ENCODE data around the gene EFCAB9.

The EFCAB9 gene

DNA sequence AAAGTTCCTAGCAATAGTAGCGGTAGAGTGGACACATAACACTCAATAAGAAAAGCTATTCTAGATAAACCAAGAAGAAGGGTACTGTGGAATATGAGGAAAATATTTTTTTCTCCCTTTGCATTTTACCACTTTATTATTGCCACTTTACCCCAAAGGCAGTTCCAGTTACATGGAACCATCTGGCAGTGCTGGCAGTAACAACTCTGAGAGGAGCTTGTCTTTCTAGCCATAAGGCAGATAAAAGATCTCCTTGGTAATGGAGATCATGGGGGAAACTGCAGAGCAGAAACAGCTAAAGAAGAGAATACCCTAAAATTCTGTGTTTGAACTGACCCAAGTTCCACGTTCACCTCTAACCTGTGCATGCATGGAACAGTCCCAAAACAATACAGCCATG lies 51.1 kb downstream of the EFCAB9 start:
- no peak for DNase-seq

DNA sequence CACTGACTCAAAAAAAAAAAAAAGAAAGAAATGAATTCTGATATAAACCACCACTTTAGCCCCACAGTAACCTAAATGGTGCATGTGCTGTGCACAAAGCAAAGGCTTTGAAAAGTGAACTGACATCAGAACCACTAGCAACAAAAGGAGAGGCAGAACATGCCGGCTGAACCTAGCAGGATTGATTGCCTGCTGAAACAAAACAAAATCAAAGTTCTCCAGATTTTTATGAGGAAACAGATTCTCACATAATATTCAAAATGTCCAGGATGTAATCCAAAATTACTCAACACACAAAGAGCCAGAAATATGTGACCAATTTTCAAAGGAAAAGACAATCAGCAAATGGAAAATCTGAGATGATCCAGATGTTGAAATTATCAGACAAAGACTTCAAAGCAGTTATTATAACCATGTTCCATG lies 51.7 kb downstream of the EFCAB9 start:
- no peak for DNase-seq

DNA sequence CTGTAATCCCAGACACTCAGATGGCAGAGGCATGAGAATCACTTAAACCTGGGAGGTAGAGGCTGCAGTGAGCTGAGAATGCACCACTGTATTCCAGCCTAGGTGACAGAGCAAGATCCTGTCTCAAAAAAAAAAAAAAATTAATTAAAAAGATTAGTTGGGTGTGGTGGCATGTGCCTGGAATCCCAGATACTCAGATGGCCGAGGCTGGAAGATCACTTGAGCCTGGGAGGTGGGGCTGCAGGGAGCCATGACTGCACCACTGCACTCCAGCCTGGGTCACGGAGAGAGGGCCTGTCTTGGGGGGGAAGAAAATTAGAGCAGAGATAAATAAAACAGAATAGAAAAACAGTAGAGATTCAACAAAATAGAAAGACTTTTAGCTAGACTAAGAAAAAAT lies 54.7 kb downstream of the EFCAB9 start:
- DNase-seq: no peak

DNA sequence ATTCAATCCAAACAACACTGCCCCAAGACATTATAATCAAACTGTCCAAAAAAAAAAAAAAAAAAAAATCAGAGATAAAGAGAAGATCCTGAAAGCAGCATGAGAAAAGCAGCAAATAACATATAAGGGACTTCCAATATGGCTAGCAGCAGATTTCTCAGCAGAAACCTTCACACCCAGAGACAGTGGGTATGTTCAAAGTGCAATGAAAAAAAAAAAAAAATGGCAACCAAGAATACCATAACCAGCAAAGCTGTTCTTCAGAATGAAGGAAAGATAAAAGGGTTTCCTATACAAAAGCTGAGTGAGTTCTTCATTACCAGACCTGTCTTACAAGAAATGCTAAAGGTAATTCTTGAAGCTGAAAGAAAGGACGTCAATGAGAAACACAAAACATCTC lies 57.4 kb downstream of the EFCAB9 start:
- no peak for DNase-seq

DNA sequence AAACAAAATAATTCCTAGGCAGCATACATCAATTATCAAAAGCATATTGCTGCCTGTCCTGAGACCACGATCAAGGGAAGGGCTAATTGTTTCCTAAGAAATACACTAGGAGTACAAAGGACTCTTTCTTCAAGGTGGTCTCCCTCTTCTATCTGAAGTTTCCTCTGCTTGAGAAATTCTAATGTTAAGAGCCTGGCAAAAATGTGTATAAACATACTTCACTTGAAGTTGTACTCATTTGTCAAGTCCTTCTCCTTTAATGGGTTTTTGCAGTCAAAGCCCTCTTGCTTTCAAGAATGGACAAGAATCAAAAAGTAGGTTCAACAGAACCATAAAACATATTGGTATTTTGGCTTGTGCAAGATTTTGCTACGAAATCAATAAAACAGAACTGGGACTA lies 58.5 kb downstream of the EFCAB9 start:
- DNase-seq: no peak

All from bone marrow (tissue), 2 donors.